Skeletal muscle satellite cell (primary cell): ENCODE data around the gene IMMP2L.

Experiments used
- H3K27me3 ChIP-seq: 2 replicates; pipeline ENCODE4 v1.7.0; 2013; ENCODE audit warnings: low read length; ENCODE audit not compliant: control insufficient read depth, insufficient read depth
- H3K36me3 ChIP-seq: 2 replicates; pipeline ENCODE4 v1.7.0; 2013; ENCODE audit warnings: mild to moderate bottlenecking, control low read depth, low read length; ENCODE audit not compliant: insufficient read depth
- H3K4me1 ChIP-seq: 2 replicates; pipeline ENCODE4 v1.7.0; 2013; ENCODE audit warnings: low read length; ENCODE audit not compliant: control insufficient read depth, insufficient read depth
- H3K4me2 ChIP-seq: 2 replicates; pipeline ENCODE4 v1.7.0; 2013; ENCODE audit warnings: mild to moderate bottlenecking, low read length
- H3K4me3 ChIP-seq: 2 replicates; pipeline ENCODE4 v1.7.0; 2013; ENCODE audit warnings: low read length
- H3K9ac ChIP-seq: 2 replicates; pipeline ENCODE4 v1.7.0; 2013; ENCODE audit warnings: mild to moderate bottlenecking, low read depth, low read length, moderate library complexity
- H3K9me3 ChIP-seq: replicated peaks from 2 replicates; pipeline ENCODE4 v1.7.0; 2013; ENCODE audit warnings: mild to moderate bottlenecking, control low read depth, low read length

Gene IMMP2L

GRCh38 chr7:111381590-111381989 is 180.7 kb downstream of the IMMP2L start:
- Histone ChIP-seq H3K27me3 (no peaks in the 10 kb centered on the region), H3K9ac (no peak overlapping the region)

GRCh38 chr7:111380945-111381344 is 181.3 kb downstream of the IMMP2L start:
- Histone ChIP-seq H3K4me1 (peaks cover 11% of the 10 kb centered on the region), H3K9ac (no peak overlapping the region), H3K27me3 (no peaks in the 10 kb centered on the region), H3K4me3 (no peak overlapping the region), H3K9me3 (no peaks in the 10 kb centered on the region), H3K36me3 (no peaks in the 10 kb centered on the region), H3K4me2 (no peak overlapping the region)

More at GRCh38 chr7:111381590-111381989, 180.7 kb downstream of the IMMP2L start:
- Histone ChIP-seq H3K4me3 (no peak overlapping the region), H3K4me2 (no peak overlapping the region), H3K4me1 (peaks cover 11% of the 10 kb centered on the region), H3K9me3 (no peaks in the 10 kb centered on the region), H3K36me3 (no peaks in the 10 kb centered on the region)

- Histone ChIP-seq H3K4me3 (no peak overlapping the region), H3K4me2 (no peak overlapping the region), H3K4me1 (no peaks in the 10 kb centered on the region), H3K9ac (no peak overlapping the region), H3K9me3 (no peaks in the 10 kb centered on the region), H3K27me3 (no peaks in the 10 kb centered on the region), H3K36me3 (no peaks in the 10 kb centered on the region)
Observed at GRCh38 chr7:111374027-111374426, 188.3 kb downstream of the IMMP2L start.

- no peaks in the 10 kb centered on the region for H3K36me3 ChIP-seq
- no peak overlapping the region for H3K4me3 ChIP-seq
- no peaks in the 10 kb centered on the region for H3K27me3 ChIP-seq
- H3K4me1 ChIP-seq = no peaks in the 10 kb centered on the region
- no peaks in the 10 kb centered on the region for H3K9me3 ChIP-seq
- no peak overlapping the region for H3K9ac ChIP-seq
- H3K4me2 ChIP-seq = no peak overlapping the region
Observed at GRCh38 chr7:111371437-111371836, 190.9 kb downstream of the IMMP2L start.

GRCh38 chr7:111370002-111370401 is 192.3 kb downstream of the IMMP2L start:
- Histone ChIP-seq H3K9me3 (no peaks in the 10 kb centered on the region), H3K27me3 (no peaks in the 10 kb centered on the region), H3K4me1 (no peaks in the 10 kb centered on the region), H3K36me3 (no peaks in the 10 kb centered on the region), H3K4me3 (no peak overlapping the region), H3K4me2 (no peak overlapping the region), H3K9ac (no peak overlapping the region)

- Histone ChIP-seq H3K36me3 (no peaks in the 10 kb centered on the region), H3K27me3 (no peaks in the 10 kb centered on the region), H3K4me1 (peaks cover 8% of the 10 kb centered on the region), H3K9me3 (no peaks in the 10 kb centered on the region), H3K4me2 (no peak overlapping the region), H3K4me3 (no peak overlapping the region), H3K9ac (no peak overlapping the region)
Observed at GRCh38 chr7:111368381-111369065, 193.8 kb downstream of the IMMP2L start.

- Histone ChIP-seq H3K4me1 (peaks cover 21% of the 10 kb centered on the region), H3K9me3 (no peaks in the 10 kb centered on the region), H3K4me3 (no peak overlapping the region)
Observed at GRCh38 chr7:111364413-111364812, 197.9 kb downstream of the IMMP2L start.

GRCh38 chr7:111363099-111363498 is 199.2 kb downstream of the IMMP2L start:
- Histone ChIP-seq H3K9ac (peak overlapping the region; percentile 51), H3K27me3 (no peaks in the 10 kb centered on the region), H3K4me3 (peak overlapping the region; percentile 38), H3K4me2 (peak overlapping the region; percentile 73), H3K9me3 (no peaks in the 10 kb centered on the region), H3K4me1 (peaks cover 22% of the 10 kb centered on the region), H3K36me3 (no peaks in the 10 kb centered on the region)

More at GRCh38 chr7:111364413-111364812, 197.9 kb downstream of the IMMP2L start:
- Histone ChIP-seq H3K9ac (no peak overlapping the region), H3K36me3 (no peaks in the 10 kb centered on the region), H3K4me2 (no peak overlapping the region), H3K27me3 (no peaks in the 10 kb centered on the region)

- peaks cover 27% of the 10 kb centered on the region for H3K4me1 ChIP-seq
- H3K9me3 ChIP-seq = no peaks in the 10 kb centered on the region
- H3K36me3 ChIP-seq = no peaks in the 10 kb centered on the region
- H3K9ac ChIP-seq = peak overlapping the region; percentile 51
- peak overlapping the region; percentile 73 for H3K4me2 ChIP-seq
- peak overlapping the region; percentile 38 for H3K4me3 ChIP-seq
- H3K27me3 ChIP-seq = no peaks in the 10 kb centered on the region
Observed at GRCh38 chr7:111362506-111363054, 199.7 kb downstream of the IMMP2L start.

- H3K27me3 ChIP-seq = no peaks in the 10 kb centered on the region
- H3K36me3 ChIP-seq = no peaks in the 10 kb centered on the region
- H3K9me3 ChIP-seq = no peaks in the 10 kb centered on the region
- peaks cover 25% of the 10 kb centered on the region for H3K4me1 ChIP-seq
- no peak overlapping the region for H3K4me3 ChIP-seq
- no peak overlapping the region for H3K4me2 ChIP-seq
- no peak overlapping the region for H3K9ac ChIP-seq
Observed at GRCh38 chr7:111358915-111359314, 203.4 kb downstream of the IMMP2L start.

GRCh38 chr7:111357691-111358090 is 204.6 kb downstream of the IMMP2L start:
- no peaks in the 10 kb centered on the region for H3K27me3 ChIP-seq
- H3K4me2 ChIP-seq = no peak overlapping the region
- no peaks in the 10 kb centered on the region for H3K36me3 ChIP-seq
- H3K4me3 ChIP-seq = no peak overlapping the region
- no peaks in the 10 kb centered on the region for H3K9me3 ChIP-seq
- H3K4me1 ChIP-seq = peaks cover 14% of the 10 kb centered on the region
- H3K9ac ChIP-seq = no peak overlapping the region

GRCh38 chr7:111356941-111357340 is 205.4 kb downstream of the IMMP2L start:
- Histone ChIP-seq H3K9ac (no peak overlapping the region), H3K4me3 (no peak overlapping the region), H3K9me3 (no peaks in the 10 kb centered on the region), H3K4me1 (peaks cover 9% of the 10 kb centered on the region), H3K36me3 (no peaks in the 10 kb centered on the region), H3K4me2 (no peak overlapping the region), H3K27me3 (no peaks in the 10 kb centered on the region)
